GM19463 (cell line): ENCODE results near the gene COL23A1.

Experiments used
- ATAC-seq: cut with Tn5 transposase; IDR thresholded peaks from one replicate; pipeline ENCODE4 v1.9.1; 2021; ENCODE audit warnings: mild to moderate bottlenecking, moderate library complexity; ENCODE audit not compliant: unreplicated experiment

The COL23A1 gene

DNA sequence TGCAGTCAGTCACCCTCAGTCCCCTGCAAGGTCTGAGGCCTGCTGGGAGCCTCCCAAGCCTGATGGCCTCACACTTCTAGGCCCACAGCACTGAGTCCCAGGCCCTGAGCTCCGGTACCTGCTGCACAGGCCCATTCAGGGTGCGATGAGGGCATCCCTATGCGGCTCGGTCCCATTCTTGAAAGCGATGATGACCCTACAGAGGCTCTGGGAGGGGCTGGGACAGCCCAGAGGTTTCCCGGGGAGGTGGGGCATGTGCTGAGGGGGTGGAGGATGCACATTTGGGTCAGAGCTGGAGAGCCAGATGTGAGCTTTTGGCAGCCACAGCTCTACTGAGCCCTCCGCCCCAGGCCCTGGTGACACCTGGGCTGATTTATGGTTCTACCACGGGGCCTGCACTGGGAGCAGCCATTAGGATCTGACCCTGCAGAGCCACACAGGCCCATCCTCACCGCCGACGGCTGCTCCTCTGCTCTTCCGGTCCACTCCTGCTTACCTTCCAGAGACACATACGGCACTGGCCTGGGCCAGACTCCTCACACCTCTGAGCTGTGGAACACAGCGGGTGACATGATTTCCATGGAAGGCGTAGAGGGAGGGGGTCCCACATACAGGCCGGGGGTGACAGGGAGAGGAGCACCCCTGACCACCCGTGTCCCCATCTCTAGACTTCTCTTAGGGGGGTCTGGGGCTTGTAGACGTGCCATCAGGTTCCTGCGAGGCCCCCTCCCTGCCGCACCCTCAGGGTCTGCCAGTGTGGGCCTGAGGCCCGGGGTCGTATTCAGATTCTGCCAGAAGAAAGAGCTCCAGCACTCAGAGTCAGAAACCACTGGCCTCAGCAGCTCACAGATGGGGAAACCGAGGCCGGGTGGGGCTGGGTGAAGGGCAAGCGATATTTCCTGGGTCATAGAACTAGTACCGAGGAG lies 53.4 kb downstream of the COL23A1 start:
- ATAC-seq = no peak

DNA sequence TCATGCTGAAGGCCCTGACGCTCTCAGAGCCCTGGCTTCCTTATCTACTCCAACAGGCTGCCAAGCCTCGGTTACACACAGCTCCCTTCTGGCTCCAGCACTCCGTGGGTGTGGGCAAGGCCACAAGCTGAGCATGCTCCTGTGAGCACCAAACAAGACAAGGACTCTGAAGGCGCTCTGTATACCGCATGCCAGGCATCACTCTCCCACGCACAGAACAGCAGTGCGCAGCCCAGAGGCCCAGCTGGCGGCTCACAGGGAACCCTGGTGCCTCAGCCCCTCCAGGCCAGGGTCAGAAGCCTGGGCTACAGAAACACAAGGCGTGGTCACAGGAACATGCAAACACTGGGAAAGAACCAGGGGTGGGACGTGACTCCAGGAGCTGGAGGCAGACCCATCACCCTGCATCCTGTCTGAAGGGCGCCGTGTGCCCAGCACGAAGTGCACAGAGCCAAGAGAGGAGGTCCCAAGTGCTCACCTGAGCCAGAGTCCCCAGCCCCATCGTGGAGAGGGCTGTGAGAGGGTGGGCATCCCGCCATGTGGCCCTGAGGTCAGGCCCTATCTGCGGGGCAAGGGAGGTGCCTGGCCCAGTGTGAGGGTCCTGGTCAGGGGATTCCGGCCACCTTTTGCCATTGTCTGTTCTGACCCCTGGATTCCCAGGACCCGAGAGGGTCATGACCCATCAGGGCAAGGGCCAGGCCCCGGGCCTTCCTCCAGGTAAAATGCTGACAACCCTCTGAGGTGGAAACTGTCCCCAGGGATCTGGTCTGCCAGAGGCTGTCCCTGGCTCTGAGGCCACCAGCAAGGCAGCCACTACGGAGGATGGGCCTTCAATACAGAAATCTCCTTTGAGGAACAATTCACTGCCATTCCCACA lies 54.7 kb downstream of the COL23A1 start:
- ATAC-seq = no peak

DNA sequence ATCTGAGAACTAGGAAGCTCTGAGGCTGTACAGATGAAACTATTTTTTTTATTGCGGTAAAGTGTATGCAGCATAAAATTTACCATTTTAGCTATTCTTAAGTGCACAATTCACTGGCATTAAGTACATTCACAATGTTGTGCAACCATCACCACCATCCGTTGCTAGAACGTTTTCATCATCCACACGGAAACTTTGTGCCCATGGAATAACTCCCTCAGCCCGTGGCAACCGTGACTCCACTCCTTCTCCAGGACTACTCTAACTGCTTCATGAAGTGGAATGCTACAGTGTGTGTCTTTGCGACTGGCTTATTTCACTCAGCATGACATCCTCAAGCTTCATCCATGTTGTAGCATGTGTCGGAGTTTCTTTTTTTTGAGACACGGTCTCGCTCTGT lies 57.1 kb downstream of the COL23A1 start:
- no peak for ATAC-seq

DNA sequence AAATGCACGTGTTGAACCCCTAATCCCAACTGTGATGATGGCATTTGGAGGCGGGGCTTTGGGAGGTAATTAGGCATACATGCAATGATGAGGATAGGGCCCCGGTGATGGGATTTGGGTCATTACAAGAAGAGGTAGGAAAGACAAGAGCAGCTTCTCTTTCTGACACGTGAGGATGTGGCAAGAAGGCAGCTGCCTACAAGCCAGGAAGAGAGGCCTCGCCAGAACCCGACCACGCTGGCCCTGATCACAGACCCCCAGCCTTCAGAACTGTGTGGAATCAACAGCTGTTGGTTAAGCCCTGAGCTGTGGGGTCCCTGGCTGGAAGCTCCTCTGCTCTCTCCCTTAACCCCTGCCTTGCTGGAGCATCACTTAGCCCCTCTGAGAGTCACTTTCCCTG lies 57.5 kb downstream of the COL23A1 start:
- no peak for ATAC-seq

DNA sequence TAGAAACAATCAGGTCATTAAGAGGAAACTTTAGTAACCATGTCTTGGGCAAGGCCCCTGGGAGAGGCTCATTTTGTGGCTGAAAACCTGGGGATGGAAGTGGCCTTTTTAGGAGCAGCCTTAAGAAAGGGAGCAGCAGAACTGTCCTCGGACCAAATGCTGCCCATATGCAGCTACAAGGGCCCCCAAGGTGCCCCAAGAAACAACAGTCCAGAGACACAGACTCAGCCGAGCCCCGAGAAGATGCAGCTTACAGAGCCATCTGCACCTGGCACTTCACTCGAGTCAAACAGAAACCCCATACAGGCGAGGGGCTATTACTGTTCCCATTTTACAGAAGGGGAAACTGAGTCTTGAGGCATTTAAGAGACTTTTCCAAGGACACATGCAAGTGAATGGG lies 58.0 kb downstream of the COL23A1 start:
- no peak for ATAC-seq

DNA sequence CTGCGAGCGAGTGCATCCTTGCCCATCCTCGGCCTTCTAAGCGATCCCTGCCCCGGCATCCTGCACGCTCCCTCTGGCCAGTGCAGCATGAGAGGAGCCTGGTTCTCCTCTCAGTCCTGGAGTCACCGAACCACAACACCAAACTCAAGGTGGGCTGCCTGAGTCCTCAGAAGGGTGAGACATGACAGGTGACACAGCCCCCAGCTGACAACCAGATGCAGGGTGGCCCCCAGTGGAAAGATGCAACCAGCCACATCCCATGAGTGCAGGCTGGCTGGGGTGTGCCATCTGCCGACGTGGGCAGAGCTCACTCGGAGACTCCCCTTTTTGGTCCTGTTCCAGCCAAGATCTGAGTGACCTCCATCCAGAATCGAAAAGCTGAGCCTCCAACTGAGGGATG lies 58.4 kb downstream of the COL23A1 start:
- no peak for ATAC-seq

DNA sequence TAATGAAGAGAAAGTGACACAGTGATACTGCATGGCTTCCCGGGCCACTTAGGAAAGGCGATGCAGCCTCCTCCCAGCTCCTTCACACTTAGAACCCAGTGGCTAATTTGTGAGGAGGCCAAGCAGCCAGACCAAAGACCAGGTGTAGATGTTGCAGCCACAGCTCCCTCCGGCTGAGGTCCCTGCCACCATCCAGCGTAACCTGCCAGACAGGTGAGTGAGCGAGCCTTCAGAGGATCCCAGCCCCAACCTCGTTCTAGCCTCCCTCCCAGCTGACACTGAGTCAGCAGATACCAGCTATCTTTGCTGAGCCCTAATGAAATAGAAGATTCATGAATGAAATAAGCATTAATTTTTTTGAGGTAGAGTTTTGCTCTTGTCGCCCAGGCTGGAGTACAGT lies 59.7 kb downstream of the COL23A1 start:
- no peak for ATAC-seq

DNA sequence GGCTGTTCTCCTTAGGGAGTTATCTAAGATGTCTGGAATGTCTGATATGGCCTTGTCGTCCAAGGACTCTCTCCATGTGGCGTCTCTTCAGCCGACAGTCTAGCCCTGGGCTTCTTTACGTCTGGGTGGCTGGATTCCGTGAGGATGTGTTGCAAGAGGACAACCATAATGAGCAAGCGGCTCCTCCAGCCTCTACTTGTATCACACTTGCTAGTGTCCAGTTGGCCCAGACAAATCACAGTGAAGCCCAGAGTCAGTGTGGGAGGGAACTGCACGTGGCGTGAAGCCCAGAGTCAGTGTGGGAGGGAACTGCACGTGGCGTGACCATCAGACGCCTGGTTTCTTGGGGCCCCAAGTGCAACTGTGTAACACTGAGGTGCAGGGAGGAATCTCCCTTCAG lies 61.1 kb downstream of the COL23A1 start:
- no peak for ATAC-seq

DNA sequence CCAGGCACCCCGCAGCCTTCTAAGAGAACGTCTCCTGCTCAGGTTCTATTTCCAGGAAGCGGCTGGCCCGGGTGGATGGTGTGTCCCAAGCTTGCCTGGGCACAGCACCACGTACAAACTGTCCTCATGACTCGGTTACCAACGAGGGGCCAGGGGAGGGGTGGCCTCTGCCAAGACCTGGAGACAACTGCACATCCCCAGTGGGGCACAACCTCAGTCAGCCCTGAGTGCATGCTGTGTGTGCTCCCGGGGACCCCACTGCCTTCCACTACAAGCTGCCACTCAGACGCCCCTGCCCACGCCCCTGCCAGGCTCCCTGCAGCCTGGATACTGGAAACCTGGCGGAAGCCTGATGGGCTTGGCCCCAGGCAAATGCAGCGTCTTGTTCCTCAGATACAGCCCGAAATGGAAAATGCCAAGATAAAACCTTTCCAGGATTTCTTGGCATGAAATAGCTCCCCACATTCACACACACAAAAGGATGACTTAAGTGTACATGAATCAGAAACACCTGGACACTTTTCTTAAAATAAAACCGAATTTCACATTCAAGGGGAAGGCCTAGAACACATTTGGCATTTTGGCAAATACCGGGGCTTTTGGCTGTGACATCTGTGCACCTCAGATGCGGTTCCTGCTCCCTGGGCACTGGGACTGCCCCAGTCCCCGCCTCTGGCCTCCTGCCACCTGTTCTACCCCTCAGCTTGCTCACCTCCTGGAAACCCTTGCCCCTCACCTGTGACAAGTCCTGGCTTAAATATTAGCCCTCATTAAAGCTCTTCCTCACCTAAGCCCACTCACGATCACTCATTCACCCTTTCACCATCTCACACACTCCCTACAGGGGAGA lies 62.5 kb downstream of the COL23A1 start:
- ATAC-seq = no peak

DNA sequence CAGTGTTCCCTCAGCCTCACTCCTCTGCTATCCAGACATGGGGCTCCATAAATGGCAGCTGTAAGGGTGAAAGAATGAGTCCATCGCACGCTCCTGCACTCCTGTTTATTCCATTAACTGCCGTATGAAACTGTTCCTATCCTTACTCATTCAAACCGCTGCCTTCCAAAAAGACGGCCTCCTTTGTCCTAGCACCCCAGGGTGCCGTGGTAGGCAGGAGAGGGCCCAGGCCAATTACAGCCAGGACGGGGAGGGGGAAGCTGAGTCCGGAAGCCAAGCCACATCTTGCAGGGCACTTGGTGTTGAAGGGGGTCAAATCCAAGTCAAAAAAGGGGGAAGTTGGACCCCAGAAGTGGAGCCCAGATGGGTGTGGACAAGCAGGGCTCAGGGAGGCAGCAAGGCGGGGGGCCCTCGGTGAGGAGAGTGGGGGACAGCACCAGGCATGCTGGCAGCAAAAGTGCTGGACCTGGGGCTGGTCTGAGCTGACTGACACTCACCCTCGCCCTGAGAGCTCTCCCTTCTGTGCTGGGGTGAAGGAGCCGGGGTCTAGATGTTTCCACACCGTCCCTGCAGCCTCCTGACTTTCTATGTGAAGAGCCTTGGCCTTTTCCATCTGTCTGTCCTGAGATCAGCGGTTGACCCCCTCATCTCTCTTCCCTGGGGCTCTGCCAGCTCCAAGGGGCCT lies 63.3 kb downstream of the COL23A1 start:
- ATAC-seq = no peak

DNA sequence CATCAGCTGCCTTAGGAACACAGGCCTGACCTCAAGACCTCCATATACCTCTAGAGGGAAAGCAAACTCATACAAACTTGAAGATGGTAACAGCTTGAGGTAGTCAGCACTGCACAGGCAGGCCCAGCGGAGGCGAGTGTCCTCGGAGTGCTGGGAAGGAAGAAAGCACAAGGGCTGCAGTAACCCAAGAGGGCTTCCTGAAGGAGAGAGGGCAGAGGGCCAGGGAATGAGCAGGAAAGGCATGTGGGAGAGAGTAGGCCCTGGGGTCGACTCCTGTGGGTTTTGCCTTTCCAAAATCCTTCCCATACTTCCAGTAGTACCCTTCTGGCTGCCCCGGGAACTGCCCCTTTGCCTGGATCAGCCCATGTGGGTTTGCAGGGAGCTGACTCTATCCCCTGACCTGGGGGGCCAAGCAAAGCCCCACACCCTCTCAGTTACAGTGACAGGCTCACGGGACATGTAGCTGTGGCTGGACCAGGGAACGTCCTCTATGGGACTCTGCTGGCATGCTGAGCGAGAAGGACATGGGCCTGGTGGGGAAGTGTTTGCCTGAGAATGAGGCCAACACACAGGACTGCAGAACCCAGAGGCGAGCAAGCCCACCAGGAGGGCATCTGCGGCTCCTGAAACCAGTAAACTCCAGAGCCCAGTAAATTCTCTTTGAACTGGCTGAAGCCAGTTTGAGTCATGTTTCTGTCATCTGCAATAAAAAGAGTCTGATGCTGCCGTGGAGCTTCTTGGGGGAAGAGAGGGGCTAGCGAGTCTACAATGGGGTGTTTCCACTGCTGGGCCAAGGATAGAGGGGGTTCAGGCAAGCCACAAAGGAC lies 64.1 kb downstream of the COL23A1 start:
- no peak for ATAC-seq

DNA sequence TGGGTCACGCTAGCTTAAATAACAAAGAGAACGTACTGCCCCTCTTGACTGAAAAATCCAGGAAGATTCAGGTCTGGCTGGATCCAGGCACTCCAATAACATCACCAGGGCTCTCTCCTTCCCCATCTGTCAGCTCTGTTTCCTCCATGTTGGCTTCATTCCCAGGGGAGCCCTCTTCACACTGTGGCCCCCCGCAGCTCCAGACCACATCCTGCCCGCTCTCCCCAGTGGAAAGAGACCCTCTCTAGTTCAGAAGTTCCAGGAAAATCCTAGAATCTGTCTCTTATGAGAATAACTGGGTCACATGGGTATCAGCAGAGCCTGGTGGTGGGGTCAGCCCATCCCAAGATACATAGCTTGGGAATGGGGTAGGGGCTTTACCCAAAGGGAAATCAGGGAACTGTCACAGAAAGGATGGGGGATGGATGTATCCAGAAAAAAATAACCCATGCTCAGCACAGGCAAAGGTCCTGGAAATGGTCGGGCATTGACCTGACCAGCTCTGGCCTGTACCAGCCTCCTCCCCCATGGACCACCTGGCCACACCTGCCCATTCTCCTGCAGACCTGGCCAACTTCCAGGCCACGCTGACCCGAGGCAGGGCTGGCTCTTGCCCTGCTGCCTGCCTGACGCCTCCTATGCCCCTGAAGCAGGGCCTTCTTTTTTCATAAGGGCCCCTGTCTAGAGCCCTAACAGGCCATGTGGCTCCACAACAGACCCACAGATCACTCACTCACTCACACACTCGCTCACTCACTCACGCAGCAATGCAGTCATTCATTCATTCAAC lies 65.9 kb downstream of the COL23A1 start:
- ATAC-seq = no peak

DNA sequence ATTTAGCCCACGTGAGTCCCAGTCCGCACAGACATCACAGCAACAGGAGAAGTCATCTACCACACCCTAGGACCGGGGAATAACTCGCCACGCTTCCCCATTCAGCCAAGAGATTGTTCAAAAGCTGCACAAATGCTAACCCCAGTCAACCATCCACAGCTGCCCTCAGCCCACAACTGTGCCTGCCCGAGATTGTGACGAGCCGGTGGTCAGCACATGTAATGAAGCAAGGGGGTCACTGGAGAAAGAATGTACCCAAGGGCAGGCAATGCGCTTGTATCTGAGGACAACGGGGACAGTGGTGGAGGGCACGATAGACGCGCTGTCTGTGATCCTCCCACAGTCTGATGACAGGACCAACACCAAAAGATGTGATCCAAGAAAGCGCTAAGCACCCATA lies 67.8 kb downstream of the COL23A1 start:
- no peak for ATAC-seq

DNA sequence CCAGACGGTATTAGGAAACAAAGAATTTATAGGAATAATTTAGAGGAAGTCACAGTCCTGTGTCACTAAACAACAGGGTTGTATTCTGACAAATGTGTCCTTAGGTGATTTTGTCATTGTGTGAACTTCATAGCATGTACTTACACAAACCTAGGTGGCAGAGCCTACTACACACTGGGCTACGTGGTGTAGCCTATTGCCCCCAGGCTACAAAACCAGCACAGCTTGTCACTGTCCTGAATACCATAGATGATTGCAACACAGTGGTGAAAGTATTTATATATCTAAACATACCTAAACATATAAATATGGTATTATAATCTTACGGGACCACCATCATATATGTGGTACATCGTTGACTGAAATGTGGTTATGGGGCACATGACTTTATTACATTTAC lies 69.3 kb downstream of the COL23A1 start:
- no peak for ATAC-seq

DNA sequence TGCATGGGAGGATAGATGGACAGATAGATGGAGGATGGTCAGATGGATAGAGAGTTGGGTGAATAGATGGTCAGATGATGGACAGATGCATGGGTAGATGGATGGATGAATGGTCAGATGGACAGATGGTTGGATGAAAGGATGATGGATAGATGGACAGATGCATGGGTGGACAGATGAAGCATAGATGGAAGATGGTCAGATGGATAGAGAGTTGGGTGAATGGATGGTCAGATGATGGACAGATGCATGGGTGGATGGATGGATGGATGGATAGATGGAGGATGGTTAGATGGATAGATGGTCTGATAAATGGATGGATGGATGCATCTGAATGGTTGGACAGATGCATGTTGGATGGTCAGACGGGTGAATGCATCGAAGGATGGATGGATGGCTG lies 70.4 kb downstream of the COL23A1 start:
- no peak for ATAC-seq

DNA sequence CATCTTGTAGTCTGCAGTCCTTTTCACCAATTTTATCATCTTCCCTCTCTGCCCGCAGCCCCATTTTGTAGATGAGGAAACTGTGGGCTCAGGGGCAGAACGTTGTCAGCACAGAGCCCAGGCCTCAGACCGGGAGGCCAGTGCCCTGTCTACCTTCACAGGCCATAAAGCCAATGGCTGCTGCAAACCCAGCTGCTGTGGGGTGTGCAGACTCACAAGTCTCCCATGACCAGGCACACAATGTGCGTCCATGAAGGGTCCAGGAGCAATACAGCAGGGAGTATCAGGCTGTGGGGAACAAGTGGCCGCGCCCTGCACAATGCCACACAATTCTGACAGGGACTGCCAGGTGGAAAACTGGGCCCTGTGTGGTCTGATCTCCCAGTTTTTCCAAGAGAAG lies 71.0 kb downstream of the COL23A1 start:
- no peak for ATAC-seq

DNA sequence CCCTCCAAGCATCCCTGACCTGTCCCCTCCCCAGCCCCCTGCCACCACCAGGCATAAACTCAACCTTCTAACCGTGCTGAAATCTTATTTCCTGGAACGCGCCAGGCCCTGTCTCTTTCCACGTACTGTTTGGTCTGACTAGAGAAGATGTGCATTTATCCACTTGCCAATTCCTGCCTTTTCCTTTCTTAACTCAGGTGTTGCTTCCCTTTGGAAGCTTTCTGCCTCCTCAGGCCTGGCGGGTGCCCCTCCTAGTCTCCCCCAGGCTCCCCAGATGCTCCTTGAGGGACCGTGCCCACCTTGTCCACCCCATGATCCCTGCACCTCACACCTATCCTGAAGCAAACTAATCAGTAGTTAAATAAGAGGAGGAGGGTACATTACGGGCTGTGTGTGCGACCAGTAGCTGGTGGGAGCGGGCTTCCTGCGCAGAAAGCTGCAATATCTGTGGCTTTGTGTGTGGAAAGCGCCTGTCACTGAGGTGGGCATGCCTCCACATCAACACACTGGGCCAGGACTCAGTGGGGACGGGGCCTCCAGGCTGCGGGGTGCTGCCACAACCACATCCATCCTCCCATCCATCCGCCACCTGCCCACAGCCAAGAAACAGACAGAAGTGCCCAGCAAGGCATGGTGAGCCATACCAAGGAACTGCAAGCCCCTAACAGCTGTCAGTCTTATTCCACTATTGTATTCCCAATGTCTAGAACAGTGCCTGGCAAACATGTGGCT lies 73.5 kb downstream of the COL23A1 start:
- no peak for ATAC-seq
